Measurements from ENCODE around the gene NUP37.

DNA sequence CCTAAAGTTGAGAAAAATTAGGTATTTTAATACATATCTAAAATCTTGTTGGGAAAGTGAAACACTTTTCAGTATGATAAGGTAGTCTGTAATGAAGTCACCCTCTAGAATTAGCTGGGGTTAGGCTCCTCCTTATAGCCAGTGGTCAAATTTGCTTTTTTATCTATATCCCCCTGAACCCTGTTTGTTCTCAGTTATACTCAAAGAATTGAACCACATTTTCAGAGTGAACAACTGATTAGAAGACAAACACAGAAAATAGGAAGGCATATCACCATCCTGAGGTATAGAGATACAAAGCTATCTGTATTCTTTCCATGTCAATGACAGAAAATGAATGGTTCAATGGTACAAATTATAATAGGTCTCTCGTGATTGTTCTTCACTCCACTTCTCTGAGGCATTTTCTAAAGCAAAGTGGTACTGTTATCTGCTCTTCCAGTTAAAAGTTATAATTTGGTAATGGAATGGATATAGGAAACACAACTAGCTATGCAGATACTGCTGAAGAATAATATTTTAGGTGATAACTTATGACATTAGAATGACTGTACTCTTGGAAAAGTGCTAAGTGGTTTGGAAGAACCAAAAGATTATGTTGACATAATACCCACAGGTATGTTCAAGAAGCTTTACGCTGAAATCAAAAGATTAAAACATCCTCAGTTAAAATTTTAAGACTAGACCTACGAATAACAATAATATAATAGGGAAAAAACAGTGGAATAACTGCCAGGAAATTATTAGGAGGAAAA is 85.7 kb downstream of the NUP37 start:
- TF ChIP-seq RAD21 (conservative IDR thresholded peaks at IDR 0.05), result no peak
- no peak for TF ChIP-seq EZH2 (IDR thresholded peaks at IDR 0.05; ENCODE audit: borderline replicate concordance, insufficient read depth, low read length, poor library complexity, severe bottlenecking)

All from neural cell (in vitro differentiated cells).